CD4-positive, alpha-beta memory T cell (primary cell): ENCODE data around the gene TP53BP2. TPM values are rescaled to one million over a fixed set of nuclear protein-coding genes. Genes with fewer than 3 reads are reported as not detected.

Experiments used
- CTCF ChIA-PET: fragments of 350-600 bp; sonication (Branson Sonifier 250); formaldehyde crosslinking; loops from one replicate; lab custom pipeline; 2021; ENCODE audit warnings: inconsistent platforms; ENCODE audit not compliant: partially characterized antibody; lab: Charles Lee
- POLR2A ChIA-PET: fragments of 350-600 bp; sonication (Branson Sonifier 250); formaldehyde crosslinking; loops from one replicate; lab custom pipeline; 2021; ENCODE audit not compliant: partially characterized antibody; lab: Charles Lee
- DNase-seq, 5 donors: peaks; one replicate each; pipeline versions ENCODE4 v3.0.0 to v3.0.0-alpha.2; 2020 to 2022; ENCODE audit warnings: mixed read lengths in 1 of 5
- H3K27ac ChIP-seq: one replicate; pipeline ENCODE4 v1.7.0; 2013; ENCODE audit warnings: low read depth, low read length
- H3K27me3 ChIP-seq: 2 replicates; pipeline ENCODE4 v1.7.0; 2013; ENCODE audit warnings: mild to moderate bottlenecking, low read length, moderate library complexity; ENCODE audit not compliant: insufficient read depth
- H3K36me3 ChIP-seq: 2 replicates; pipeline ENCODE4 v1.7.0; 2013; ENCODE audit warnings: mild to moderate bottlenecking, low read length, moderate library complexity; ENCODE audit not compliant: insufficient read depth
- H3K4me1 ChIP-seq: 2 replicates; pipeline ENCODE4 v1.7.0; 2013; ENCODE audit warnings: mild to moderate bottlenecking, low read length, moderate library complexity; ENCODE audit not compliant: insufficient read depth
- H3K4me3 ChIP-seq, 2 donors: one replicate each; pipeline ENCODE4 v1.7.0; 2013; ENCODE audit warnings: low read length in 2 of 2, mild to moderate bottlenecking in 1 of 2
- H3K9me3 ChIP-seq, 2 donors: one replicate each; pipeline ENCODE4 v1.7.0; 2013; ENCODE audit warnings: low read length in 2 of 2, control low read depth in 1 of 2; ENCODE audit not compliant: control insufficient read depth in 1 of 2
- H3K27ac Mint-ChIP-seq, 7 donors: one replicate each; pipeline ENCODE4 v1.8.0; 2020 to 2021; ENCODE audit warnings: mixed read lengths in 7 of 7, mild to moderate bottlenecking in 6 of 7, inconsistent platforms in 3 of 7, moderate library complexity in 3 of 7
- H3K27me3 Mint-ChIP-seq, 2 donors: one replicate each; pipeline ENCODE4 v1.8.0; 2020 to 2021; ENCODE audit warnings: mixed read lengths in 2 of 2
- H3K36me3 Mint-ChIP-seq, 2 donors: one replicate each; pipeline ENCODE4 v1.8.0; 2020 to 2021; ENCODE audit warnings: mixed read lengths in 2 of 2, inconsistent platforms in 1 of 2, mild to moderate bottlenecking in 1 of 2
- H3K4me1 Mint-ChIP-seq, 4 donors: one replicate each; pipeline ENCODE4 v1.8.0; 2020 to 2021; ENCODE audit warnings: mixed read lengths in 4 of 4, mild to moderate bottlenecking in 1 of 4
- H3K4me3 Mint-ChIP-seq, 8 donors: one replicate each; pipeline ENCODE4 v1.8.0; 2020 to 2021; ENCODE audit warnings: mixed read lengths in 8 of 8, mild to moderate bottlenecking in 7 of 8, moderate library complexity in 6 of 8, inconsistent platforms in 3 of 8
- H3K9me3 Mint-ChIP-seq, 8 donors: one replicate each; pipeline ENCODE4 v1.8.0; 2020 to 2021; ENCODE audit warnings: mixed read lengths in 8 of 8, mild to moderate bottlenecking in 5 of 8, inconsistent platforms in 3 of 8, moderate library complexity in 1 of 8
- intact Hi-C: fragments of 100-400 bp; cut with micrococcal nuclease; formaldehyde crosslinking; loops from one replicate; pipeline ENCODE4 v1.15.1; 2023
- polyA plus RNA-seq, 2 donors: library from polyadenylated mRNA; unstranded; fragments of 300-500 nt; fragmentation: Illumina TruSeq; gene quantifications; one replicate each; pipeline ENCODE4 v1.2.3, GENCODE V29; 2021
- total RNA-seq, 2 experiments: library from RNA; stranded (reverse); gene quantifications; one replicate each; pipeline ENCODE4 v1.2.3, GENCODE V29; 2021

Gene TP53BP2
- total and polyA plus RNA-seq, 4 experiments from 2014 or later = 8.5 to 49.8 (median 33.8) TPM

GRCh38 chr1:223776826-223777454, 68.8 kb downstream of the TP53BP2 start:
- Mint-ChIP-seq H3K9me3 (peaks cover 0 to 2% (median 0%) of the 10 kb centered on the region in 8 donors), H3K4me1 (peaks cover 13 to 25% (median 18%) of the 10 kb centered on the region in 4 donors), H3K27me3 (no peaks in the 10 kb centered on the region), H3K27ac (peak overlapping the region; percentile 23 to 90 (median 75)), H3K36me3 (peaks cover 42 to 82% of the 10 kb centered on the region in 2 donors), H3K4me3 (no peak overlapping the region)
- Histone ChIP-seq H3K27ac (no peak overlapping the region), H3K4me1 (peaks cover 15% of the 10 kb centered on the region), H3K27me3 (no peaks in the 10 kb centered on the region), H3K36me3 (peaks cover 60% of the 10 kb centered on the region), H3K9me3 (no peaks in the 10 kb centered on the region), H3K4me3 (no peak overlapping the region)
- POLR2A ChIA-PET = interaction anchor here (2.1 kb wide), 1 partner anchor 69 kb away, joined by 9 read pairs; the partner anchor contains the start of gene TP53BP2
- intact Hi-C loops = loop anchor here (5.0 kb wide), 1 partner anchor 50 kb away; no protein-coding TSS in a partner anchor
- CTCF ChIA-PET = interaction anchor here (1.5 to 5.0 kb wide), 2 partner anchors 27 to 78 kb away, joined by 8 to 18 read pairs; no protein-coding TSS in a partner anchor
- no peak for DNase-seq

- intact Hi-C loops = loop anchor here (5.0 kb wide), 1 partner anchor 51 kb away; no protein-coding TSS in a partner anchor
- Mint-ChIP-seq H3K4me3 (peak overlapping the region in 2 of 8 donors; percentile 4 to 72), H3K9me3 (peaks cover 0 to 2% (median 0%) of the 10 kb centered on the region in 8 donors), H3K4me1 (peaks cover 17 to 32% (median 22%) of the 10 kb centered on the region in 4 donors), H3K36me3 (peaks cover 47 to 88% of the 10 kb centered on the region in 2 donors), H3K27ac (peak overlapping the region; percentile 81 to 94 (median 85)), H3K27me3 (no peaks in the 10 kb centered on the region)
- H3K4me1 ChIP-seq = peaks cover 15% of the 10 kb centered on the region
- POLR2A ChIA-PET = interaction anchor here (1.1 to 2.1 kb wide), 2 partner anchors 69 to 1063 kb away, joined by 5 to 9 read pairs; partner anchors contain the start of genes AIDA, BROX and TP53BP2
- no peaks in the 10 kb centered on the region for H3K27me3 ChIP-seq
- no peaks in the 10 kb centered on the region for H3K9me3 ChIP-seq
- DNase-seq = peak in 3 of 5 donors; percentile 11 to 70 (median 17)
- H3K27ac ChIP-seq = no peak overlapping the region
- CTCF ChIA-PET = interaction anchor here (1.5 to 5.0 kb wide), 3 partner anchors 27 to 78 kb away, joined by 3 to 18 read pairs (median 8); no protein-coding TSS in a partner anchor
- H3K4me3 ChIP-seq = no peak overlapping the region
- H3K36me3 ChIP-seq = peaks cover 67% of the 10 kb centered on the region
Observed at GRCh38 chr1:223776075-223776814, 69.5 kb downstream of the TP53BP2 start.

GRCh38 chr1:223775711-223776074, 70.1 kb downstream of the TP53BP2 start:
- intact Hi-C loops = loop anchor here (5.0 kb wide), 1 partner anchor 52 kb away; no protein-coding TSS in a partner anchor
- peaks cover 48 to 88% of the 10 kb centered on the region in 2 donors for H3K36me3 Mint-ChIP-seq
- POLR2A ChIA-PET = interaction anchor here (1.1 to 2.1 kb wide), 2 partner anchors 70 to 1063 kb away, joined by 5 to 9 read pairs; partner anchors contain the start of genes AIDA, BROX and TP53BP2

GRCh38 chr1:223775054-223775453, 70.7 kb downstream of the TP53BP2 start:
- no peaks in the 10 kb centered on the region for H3K27me3 Mint-ChIP-seq
- CTCF ChIA-PET = interaction anchor here (1.1 to 5.0 kb wide), 6 partner anchors 13 to 79 kb away, joined by 3 to 18 read pairs (median 4); no protein-coding TSS in a partner anchor
- peak overlapping the region in 4 of 7 donors; percentile 2 to 86 (median 41) for H3K27ac Mint-ChIP-seq
- H3K9me3 Mint-ChIP-seq = peaks cover 0 to 2% (median 0%) of the 10 kb centered on the region in 8 donors
- H3K4me3 Mint-ChIP-seq = no peak overlapping the region
- H3K36me3 Mint-ChIP-seq = peaks cover 52 to 88% of the 10 kb centered on the region in 2 donors
- no peaks in the 10 kb centered on the region for H3K9me3 ChIP-seq
- H3K36me3 ChIP-seq = peaks cover 71% of the 10 kb centered on the region
- POLR2A ChIA-PET = interaction anchor here (0.5 to 2.1 kb wide), 2 partner anchors 68 to 71 kb away, joined by 4 to 9 read pairs; partner anchors contain the start of gene TP53BP2
- H3K27ac ChIP-seq = no peak overlapping the region
- DNase-seq = no peak
- H3K27me3 ChIP-seq = no peaks in the 10 kb centered on the region
- H3K4me1 Mint-ChIP-seq = peaks cover 19 to 36% (median 24%) of the 10 kb centered on the region in 4 donors
- peaks cover 15% of the 10 kb centered on the region for H3K4me1 ChIP-seq
- intact Hi-C loops = loop anchor here (5.0 kb wide), 1 partner anchor 52 kb away; no protein-coding TSS in a partner anchor
- no peak overlapping the region for H3K4me3 ChIP-seq

More at GRCh38 chr1:223775711-223776074, 70.1 kb downstream of the TP53BP2 start:
- Histone ChIP-seq H3K9me3 (no peaks in the 10 kb centered on the region), H3K27me3 (no peaks in the 10 kb centered on the region), H3K4me1 (peaks cover 15% of the 10 kb centered on the region), H3K27ac (no peak overlapping the region), H3K4me3 (no peak overlapping the region), H3K36me3 (peaks cover 71% of the 10 kb centered on the region)
- no peaks in the 10 kb centered on the region for H3K27me3 Mint-ChIP-seq
- H3K4me3 Mint-ChIP-seq = peak overlapping the region in 2 of 8 donors; percentile 4 to 72
- H3K4me1 Mint-ChIP-seq = peaks cover 19 to 36% (median 24%) of the 10 kb centered on the region in 4 donors
- DNase-seq = no peak
- CTCF ChIA-PET = interaction anchor here (1.5 to 5.0 kb wide), 3 partner anchors 26 to 77 kb away, joined by 3 to 18 read pairs (median 8); no protein-coding TSS in a partner anchor
- peaks cover 0 to 2% (median 0%) of the 10 kb centered on the region in 8 donors for H3K9me3 Mint-ChIP-seq
- peak overlapping the region; percentile 81 to 94 (median 85) for H3K27ac Mint-ChIP-seq

- no peaks in the 10 kb centered on the region for H3K27me3 ChIP-seq
- H3K4me1 Mint-ChIP-seq = peaks cover 19 to 36% (median 24%) of the 10 kb centered on the region in 4 donors
- intact Hi-C loops = no loop called here
- H3K36me3 Mint-ChIP-seq = peaks cover 59 to 89% of the 10 kb centered on the region in 2 donors
- peaks cover 75% of the 10 kb centered on the region for H3K36me3 ChIP-seq
- peak overlapping the region in 5 of 7 donors; percentile 2 to 86 (median 39) for H3K27ac Mint-ChIP-seq
- H3K4me1 ChIP-seq = peaks cover 15% of the 10 kb centered on the region
- no peaks in the 10 kb centered on the region for H3K9me3 ChIP-seq
- no peak overlapping the region for H3K4me3 Mint-ChIP-seq
- no peaks in the 10 kb centered on the region for H3K27me3 Mint-ChIP-seq
- H3K27ac ChIP-seq = no peak overlapping the region
- DNase-seq = no peak
- POLR2A ChIA-PET = interaction anchor here (0.5 kb wide), 1 partner anchor 68 kb away, joined by 4 read pairs; no protein-coding TSS in a partner anchor
- CTCF ChIA-PET = interaction anchor here (1.1 to 5.0 kb wide), 5 partner anchors 14 to 78 kb away, joined by 3 to 18 read pairs (median 3); no protein-coding TSS in a partner anchor
- peaks cover 0 to 2% (median 0%) of the 10 kb centered on the region in 8 donors for H3K9me3 Mint-ChIP-seq
- H3K4me3 ChIP-seq = no peak overlapping the region
Observed at GRCh38 chr1:223774134-223774814, 71.5 kb downstream of the TP53BP2 start.

GRCh38 chr1:223772771-223773160, 73.0 kb downstream of the TP53BP2 start:
- no peaks in the 10 kb centered on the region for H3K9me3 ChIP-seq
- Mint-ChIP-seq H3K36me3 (peaks cover 58 to 81% of the 10 kb centered on the region in 2 donors), H3K9me3 (peaks cover 0 to 2% (median 0%) of the 10 kb centered on the region in 8 donors), H3K27ac (peak overlapping the region in 3 of 7 donors; percentile 22 to 42 (median 24)), H3K4me1 (peaks cover 19 to 36% (median 24%) of the 10 kb centered on the region in 4 donors), H3K4me3 (no peak overlapping the region), H3K27me3 (no peaks in the 10 kb centered on the region)
- ChIA-PET POLR2A (interaction anchor here (1.4 kb wide), 1 partner anchor 73 kb away, joined by 3 read pairs; the partner anchor contains the start of gene TP53BP2), CTCF (interaction anchor here (1.1 kb wide), 1 partner anchor 77 kb away, joined by 3 read pairs; no protein-coding TSS in a partner anchor)
- H3K4me3 ChIP-seq = no peak overlapping the region
- no peak overlapping the region for H3K27ac ChIP-seq
- peaks cover 74% of the 10 kb centered on the region for H3K36me3 ChIP-seq
- no peak for DNase-seq
- intact Hi-C loops = no loop called here
- peaks cover 15% of the 10 kb centered on the region for H3K4me1 ChIP-seq
- H3K27me3 ChIP-seq = no peaks in the 10 kb centered on the region
